Heart left ventricle (tissue), 16 donors: Measurements from ENCODE around the gene SLC44A2. TPM values are rescaled to one million over a fixed set of nuclear protein-coding genes. Genes with fewer than 3 reads are reported as not detected.
"Not testable (repeated sequence)": the region's sequence is repeated elsewhere in the genome, so short reads cannot be mapped to it uniquely, and the experiment has no call there.

Experiments
- ATAC-seq, 4 donors: fragments of 200-7000 bp; cut with Tn5 transposase; one replicate each; pipeline ENCODE4 v1.9.1; 2020 to 2022; ENCODE audit warnings: moderate library complexity in 4 of 4, mild to moderate bottlenecking in 3 of 4, moderate number of reproducible peaks in 1 of 4
- DNase-seq, 5 donors: peaks; one replicate each; pipeline ENCODE4 v3.0.0-alpha.2; 2020
- H3K27ac ChIP-seq, 12 donors: fragments of 200-600 bp; sonication (generic) in 4 of 12; one replicate each; pipeline versions ENCODE4 v1.5.0 to v1.8.0; 2016 to 2022; ENCODE audit warnings: mild to moderate bottlenecking in 2 of 12
- H3K27me3 ChIP-seq, 9 donors: fragments of 200-600 bp; sonication (generic) in 2 of 9; one replicate each; pipeline versions ENCODE4 v1.5.1 to v1.8.0; 2016 to 2022; ENCODE audit warnings: mild to moderate bottlenecking in 3 of 9
- H3K36me3 ChIP-seq, 9 donors: fragments of 200-600 bp; sonication (generic) in 2 of 9; one replicate each; pipeline versions ENCODE4 v1.5.0 to v1.8.0; 2018 to 2022; ENCODE audit warnings: mild to moderate bottlenecking in 2 of 9
- H3K4me1 ChIP-seq, 12 donors: fragments of 200-600 bp; sonication (generic) in 4 of 12; one replicate each; pipeline versions ENCODE4 v1.5.0 to v1.8.0; 2016 to 2022; ENCODE audit warnings: mild to moderate bottlenecking in 3 of 12
- H3K4me3 ChIP-seq, 12 donors: fragments of 200-600 bp; sonication (generic) in 4 of 12; one replicate each; pipeline versions ENCODE4 v1.5.0 to v1.8.0; 2017 to 2022; ENCODE audit warnings: mild to moderate bottlenecking in 9 of 12, moderate library complexity in 4 of 12
- H3K9me3 ChIP-seq, 12 donors: fragments of 200-600 bp; sonication (generic) in 4 of 12; one replicate each; pipeline versions ENCODE4 v1.5.0 to v1.8.0; 2016 to 2022; ENCODE audit warnings: mild to moderate bottlenecking in 1 of 12
- POLR2A ChIP-seq, 2 donors: fragments of 450-650 bp; IDR thresholded peaks; one replicate each; pipeline ENCODE4 v1.6.1; 2017; ENCODE audit warnings: antibody characterized with exemption in 2 of 2, mild to moderate bottlenecking in 2 of 2, moderate library complexity in 2 of 2
- WGBS, 4 donors: extraction: QIAGEN DNeasy Blood & Tissue Kit in 2 of 4; methylation state at CpG; one replicate each; pipeline versions ENCODE4 v1.1.5 to v1.1.7; 2013 to 2018; 5-methylcytosine and 5-hydroxymethylcytosine counted together
- intact Hi-C, 10 donors: fragments of 100-400 bp; cut with DNase I; formaldehyde crosslinking; loops; one replicate each; pipeline versions ENCODE4 v1.11.1 to v1.14.2; 2022
- polyA plus RNA-seq, 2 donors: library from polyadenylated mRNA; stranded (reverse); fragments of 200-250 nt; gene quantifications; one replicate each; pipeline ENCODE4 v1.2.3, GENCODE V29; 2013
- total RNA-seq, 9 donors: library from RNA; depleted of rRNA in 2 of 9; stranded (reverse); fragments of >200 nt in 2 of 9; fragmentation: NEBNext Ultra II Directional in 3 of 9; extraction: Animal tissue kit (Norgen Biotek cat#: 25700) in 3 of 9; gene quantifications; one replicate each; pipeline versions ENCODE4 v1.1.0 to v1.2.4, GENCODE V29; 2016 to 2023
- TF ChIP-seq, protein P1 (sequence below), 12 donors: fragments of 200-600 bp; sonication (generic) in 4 of 12; IDR thresholded peaks; one replicate each; pipeline versions ENCODE4 v1.5.0 to v1.8.0; 2018 to 2022; ENCODE audit warnings: antibody characterized with exemption in 12 of 12, mild to moderate bottlenecking in 5 of 12
- donor health status: ischemic (EF 13 %, LVEDD 7.1; RV severe dilation, severe dysfunction).
- donor health status: healthy with polysubstance abuse.
- donor health status: DM: no; HTN: yes; CAD: no.
- donor health status: DM: no; HTN: no; CAD: no.
- donor health status: ischemic (EF 25% LVEDD 6.9; RV normal size, moderate dysfunction).
- donor health status: ischemic (EF 25% LVEDD 5.7; RV mildly dilated, moderate dysfunction).
- donor health status: healthy.
- donor health status: DM: yes; HTN: yes; CAD: no.
- donor health status: ischemic (EF 35%, LVEDD 5.7; RV mildly dilated, moderate dysfunction).
- donor health status: nonischemic (EF 11% LVEDD 7.7; RV severe dilation, severe dysfunction).
- donor health status: DM: yes; HTN: yes; CAD: no.
- donor health status: PGD.
- donor health status: ischemic (EF 29% LVEDD 5.4; RV normal size, mild dysfunction).
- donor health status: nonischemic (EF 23%, LVEDD 6.1; RV moderate dilation, normal function).

Gene SLC44A2
- total and polyA plus RNA-seq, 11 donors, result 43.1 to 130 (median 82.5) TPM

DNA sequence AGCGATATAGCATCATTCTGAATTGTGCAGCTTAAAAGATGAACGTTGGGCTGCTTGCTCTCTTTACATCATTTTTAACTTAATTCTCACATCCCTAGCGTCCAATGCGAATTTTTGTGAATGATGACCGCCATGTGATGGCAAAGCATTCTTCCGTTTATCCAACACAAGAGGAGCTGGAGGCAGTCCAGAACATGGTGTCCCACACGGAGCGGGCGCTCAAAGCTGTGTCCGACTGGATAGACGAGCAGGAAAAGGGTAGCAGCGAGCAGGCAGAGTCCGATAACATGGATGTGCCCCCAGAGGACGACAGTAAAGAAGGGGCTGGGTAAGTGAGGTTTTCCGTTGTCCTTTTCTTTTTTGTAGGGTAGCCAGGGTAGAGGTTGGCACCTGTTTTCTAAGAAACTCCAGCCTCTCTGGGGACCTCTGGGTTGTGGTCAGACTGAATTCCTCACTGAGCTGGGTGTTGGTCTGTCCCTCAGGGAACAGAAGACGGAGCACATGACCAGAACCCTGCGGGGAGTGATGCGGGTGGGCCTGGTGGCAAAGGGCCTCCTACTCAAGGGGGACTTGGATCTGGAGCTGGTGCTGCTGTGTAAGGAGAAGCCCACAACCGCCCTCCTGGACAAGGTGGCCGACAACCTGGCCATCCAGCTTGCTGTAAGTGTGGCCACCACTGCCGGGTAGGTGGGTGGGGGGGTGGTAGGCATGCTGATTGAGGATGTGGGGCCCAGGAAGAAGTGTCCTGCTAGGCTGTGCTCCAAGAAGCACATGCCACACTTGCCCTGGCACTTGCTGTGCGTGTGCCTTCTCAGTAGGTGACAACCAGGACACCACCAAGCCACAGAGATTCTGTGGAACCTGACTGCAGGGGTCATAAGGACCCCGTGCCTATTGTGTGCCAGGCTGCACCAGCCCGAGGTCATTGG is 45.8 kb downstream of the SLC44A2 start:
- H3K27me3 ChIP-seq, result no peaks in the 10 kb centered on the region
- peak overlapping the region in 1 of 12 donors; percentile 7 for H3K27ac ChIP-seq
- no peak overlapping the region for H3K4me3 ChIP-seq
- TF ChIP-seq, protein P1, sequence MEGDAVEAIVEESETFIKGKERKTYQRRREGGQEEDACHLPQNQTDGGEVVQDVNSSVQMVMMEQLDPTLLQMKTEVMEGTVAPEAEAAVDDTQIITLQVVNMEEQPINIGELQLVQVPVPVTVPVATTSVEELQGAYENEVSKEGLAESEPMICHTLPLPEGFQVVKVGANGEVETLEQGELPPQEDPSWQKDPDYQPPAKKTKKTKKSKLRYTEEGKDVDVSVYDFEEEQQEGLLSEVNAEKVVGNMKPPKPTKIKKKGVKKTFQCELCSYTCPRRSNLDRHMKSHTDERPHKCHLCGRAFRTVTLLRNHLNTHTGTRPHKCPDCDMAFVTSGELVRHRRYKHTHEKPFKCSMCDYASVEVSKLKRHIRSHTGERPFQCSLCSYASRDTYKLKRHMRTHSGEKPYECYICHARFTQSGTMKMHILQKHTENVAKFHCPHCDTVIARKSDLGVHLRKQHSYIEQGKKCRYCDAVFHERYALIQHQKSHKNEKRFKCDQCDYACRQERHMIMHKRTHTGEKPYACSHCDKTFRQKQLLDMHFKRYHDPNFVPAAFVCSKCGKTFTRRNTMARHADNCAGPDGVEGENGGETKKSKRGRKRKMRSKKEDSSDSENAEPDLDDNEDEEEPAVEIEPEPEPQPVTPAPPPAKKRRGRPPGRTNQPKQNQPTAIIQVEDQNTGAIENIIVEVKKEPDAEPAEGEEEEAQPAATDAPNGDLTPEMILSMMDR (IDR thresholded peaks at IDR 0.05), result no peak
- TF ChIP-seq POLR2A (IDR thresholded peaks at IDR 0.05), result no peak
- DNase-seq (peak in 1 of 5 donors; percentile 28), ATAC-seq (peak in 2 of 4 donors; percentile 35 to 36)
- peaks cover 3 to 40% (median 29%) of the 10 kb centered on the region in 12 donors for H3K4me1 ChIP-seq
- H3K36me3 ChIP-seq, result peaks cover 0 to 75% (median 54%) of the 10 kb centered on the region in 9 donors
- H3K9me3 ChIP-seq, result no peaks in the 10 kb centered on the region
- 74 to 78% (median 77%) methylated on average over 19 to 24 of the region's 24 CpGs for WGBS, 4 donors
- intact Hi-C loops, result no loop called here

DNA sequence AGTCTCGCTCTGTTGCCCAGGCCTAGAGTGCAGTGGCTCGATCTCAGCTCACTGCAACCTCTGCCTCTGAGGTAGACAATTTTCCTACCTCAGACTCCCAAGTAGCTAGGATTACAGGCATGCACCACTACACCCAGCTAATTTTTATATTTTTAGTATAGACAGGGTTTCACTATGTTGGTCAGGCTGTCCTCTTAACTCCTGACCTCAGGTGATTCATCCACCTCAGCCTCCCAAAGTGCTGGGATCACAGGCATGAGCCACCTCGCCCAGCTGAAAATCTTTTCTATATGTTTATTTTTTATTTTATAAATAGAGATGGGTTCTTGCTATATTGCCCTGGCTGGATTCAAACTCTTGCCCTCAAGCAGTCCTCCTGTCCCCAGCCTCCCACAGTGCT is 46.6 kb downstream of the SLC44A2 start:
- WGBS, 4 donors, result 94 to 96% (median 95%) methylated on average over 3 of the region's 3 CpGs
- Histone ChIP-seq H3K36me3 (peaks cover 0 to 72% (median 55%) of the 10 kb centered on the region in 9 donors), H3K4me1 (peaks cover 3 to 36% (median 28%) of the 10 kb centered on the region in 12 donors)
- H3K27me3 ChIP-seq, DNase-seq, H3K9me3 ChIP-seq, ATAC-seq, intact Hi-C loops, H3K4me3 ChIP-seq, H3K27ac ChIP-seq: not testable (repeated sequence)

DNA sequence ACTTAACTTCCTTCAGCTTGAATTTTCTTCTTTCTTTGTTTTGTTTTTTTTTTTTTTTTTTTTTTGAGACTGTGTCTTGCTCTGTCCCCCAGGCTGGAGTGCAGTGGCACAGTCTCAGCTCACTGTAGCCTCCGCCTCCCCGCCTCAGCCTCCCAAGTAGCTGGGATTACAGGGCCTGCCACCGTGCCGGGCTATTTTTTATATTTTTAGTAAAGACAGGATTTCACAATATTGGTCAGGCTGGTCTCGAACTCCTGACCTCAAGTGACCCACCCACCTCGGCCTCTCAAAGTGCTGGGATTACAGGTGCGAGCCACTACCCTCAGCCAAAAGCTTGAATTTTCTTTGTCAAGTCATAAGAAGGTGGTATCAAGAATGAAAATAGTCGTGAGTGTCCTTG is 49.9 kb downstream of the SLC44A2 start:
- ATAC-seq, DNase-seq, intact Hi-C loops, H3K4me3 ChIP-seq, H3K27me3 ChIP-seq, H3K27ac ChIP-seq, H3K9me3 ChIP-seq: not testable (repeated sequence)
- Histone ChIP-seq H3K36me3 (peaks cover 7 to 92% (median 87%) of the 10 kb centered on the region in 9 donors), H3K4me1 (peaks cover 0 to 16% (median 11%) of the 10 kb centered on the region in 12 donors)
- 84 to 91% (median 88%) methylated on average over 8 of the region's 8 CpGs for WGBS, 4 donors

DNA sequence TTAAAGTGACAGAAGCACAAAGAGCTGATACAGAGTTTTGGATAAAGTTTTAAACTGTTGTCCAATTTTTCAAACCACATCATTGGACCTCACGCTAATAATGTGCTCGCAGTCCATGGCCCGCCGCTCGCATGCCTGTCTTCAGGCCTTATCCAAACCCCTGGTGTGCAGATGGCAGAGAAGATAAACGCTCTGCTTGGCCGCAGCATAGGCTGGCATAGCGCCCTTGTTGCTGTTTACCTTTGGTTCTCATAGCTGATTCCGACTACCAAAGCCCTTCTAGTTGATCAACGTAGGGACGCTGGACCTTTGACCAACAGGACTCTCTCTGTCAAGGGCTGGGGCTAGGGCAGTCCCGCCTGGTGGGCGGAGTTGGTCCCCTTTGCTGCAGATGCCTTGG is 52.4 kb downstream of the SLC44A2 start:
- ATAC-seq (no peak), DNase-seq (no peak)
- Histone ChIP-seq H3K9me3 (no peaks in the 10 kb centered on the region), H3K27ac (no peak overlapping the region), H3K4me3 (no peak overlapping the region), H3K36me3 (peaks cover 7 to 96% (median 92%) of the 10 kb centered on the region in 9 donors), H3K4me1 (peaks cover 0 to 3% (median 0%) of the 10 kb centered on the region in 12 donors), H3K27me3 (no peaks in the 10 kb centered on the region)
- 86 to 92% (median 89%) methylated on average over 13 of the region's 13 CpGs for WGBS, 4 donors
- intact Hi-C loops, result no loop called here
- TF ChIP-seq POLR2A (IDR thresholded peaks at IDR 0.05), result no peak
- TF ChIP-seq, protein P1 (IDR thresholded peaks at IDR 0.05), result no peak

DNA sequence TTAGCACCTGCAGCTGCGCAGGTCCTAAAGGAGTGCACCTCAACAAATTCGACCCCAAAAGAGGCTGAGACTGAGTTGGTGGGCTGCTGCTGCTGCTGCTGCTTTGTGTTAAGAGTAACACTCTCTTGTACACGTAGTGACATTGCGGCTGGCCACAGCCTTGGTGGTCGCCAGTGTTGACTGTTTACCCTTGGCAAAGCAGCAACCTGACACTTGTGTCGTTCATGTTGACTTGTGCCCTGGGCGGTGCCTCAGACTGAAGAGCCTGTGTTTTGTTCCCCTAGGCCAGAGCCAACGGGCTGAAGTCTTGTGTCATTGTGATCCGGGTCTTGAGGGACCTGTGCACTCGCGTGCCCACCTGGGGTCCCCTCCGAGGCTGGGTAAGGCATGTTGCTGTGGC is 53.5 kb downstream of the SLC44A2 start:
- WGBS, 4 donors, result 89 to 98% (median 91%) methylated on average over 10 to 12 of the region's 12 CpGs
- no peak overlapping the region for H3K4me3 ChIP-seq
- DNase-seq (no peak), ATAC-seq (no peak)
- H3K4me1 ChIP-seq, result peaks cover 0 to 3% (median 0%) of the 10 kb centered on the region in 12 donors
- peaks cover 7 to 96% (median 92%) of the 10 kb centered on the region in 9 donors for H3K36me3 ChIP-seq
- H3K27ac ChIP-seq, result no peak overlapping the region
- H3K9me3 ChIP-seq, result no peaks in the 10 kb centered on the region
- intact Hi-C loops, result no loop called here
- TF ChIP-seq, protein P1 (IDR thresholded peaks at IDR 0.05), result no peak
- no peak for TF ChIP-seq POLR2A (IDR thresholded peaks at IDR 0.05)
- no peaks in the 10 kb centered on the region for H3K27me3 ChIP-seq
